HG03520 (cell line): ENCODE data around the gene HCFC1.
A peak's percentile ranks its signal among the peaks of the same experiment; 100 is the strongest.

Experiments
- ATAC-seq: cut with Tn5 transposase; IDR thresholded peaks from one replicate; pipeline ENCODE4 v1.9.1; 2021; ENCODE audit warnings: mild to moderate bottlenecking, moderate library complexity; ENCODE audit not compliant: unreplicated experiment

The HCFC1 gene

GRCh38 chrX:153941336-153942252 is 30.0 kb downstream of the HCFC1 start:
- ATAC-seq, result no peak

- ATAC-seq, result no peak
Measured at GRCh38 chrX:153939573-153939972, 32.0 kb downstream of the HCFC1 start.

- ATAC-seq, result no peak
Measured at GRCh38 chrX:153938226-153938786, 33.3 kb downstream of the HCFC1 start.

GRCh38 chrX:153937056-153937455 is 34.6 kb downstream of the HCFC1 start:
- no peak for ATAC-seq

- no peak for ATAC-seq
Measured at GRCh38 chrX:153935326-153935851, 36.2 kb downstream of the HCFC1 start.

GRCh38 chrX:153934762-153935325 is 36.8 kb downstream of the HCFC1 start, which contains the start of gene NAA10:
NAA10 (minus strand) TSS chrX:153935037; CDS start chrX:153934904, 133 bp downstream.
- ATAC-seq, result peak; percentile 79

GRCh38 chrX:153934148-153934761 is 37.4 kb downstream of the HCFC1 start:
- peak; percentile 3 for ATAC-seq

GRCh38 chrX:153933748-153934147 is 37.9 kb downstream of the HCFC1 start:
- ATAC-seq, result no peak

- ATAC-seq, result no peak
Measured at GRCh38 chrX:153932220-153932915, 39.2 kb downstream of the HCFC1 start.

- ATAC-seq, result no peak
Measured at GRCh38 chrX:153931748-153932147, 39.9 kb downstream of the HCFC1 start.

GRCh38 chrX:153931151-153931550 is 40.5 kb downstream of the HCFC1 start:
- no peak for ATAC-seq

GRCh38 chrX:153930011-153930910 is 41.4 kb downstream of the HCFC1 start:
- no peak for ATAC-seq

- ATAC-seq, result no peak
Measured at GRCh38 chrX:153929576-153929975, 42.0 kb downstream of the HCFC1 start.

GRCh38 chrX:153928846-153929245 is 42.8 kb downstream of the HCFC1 start:
- no peak for ATAC-seq

- peak; percentile 82 for ATAC-seq
Measured at GRCh38 chrX:153927922-153928760, 43.5 kb downstream of the HCFC1 start.

- ATAC-seq, result no peak
Measured at GRCh38 chrX:153927672-153927921, 44.0 kb downstream of the HCFC1 start.

- peak; percentile 36 for ATAC-seq
Measured at GRCh38 chrX:153926858-153927671, 44.6 kb downstream of the HCFC1 start.

GRCh38 chrX:153926552-153926857 is 45.1 kb downstream of the HCFC1 start:
- ATAC-seq, result no peak
